Naive B cell (primary cell): Measurements from ENCODE around the gene STARD7. TPM values are rescaled to one million over a fixed set of nuclear protein-coding genes. Genes with fewer than 3 reads are reported as not detected.

Source experiments
- ATAC-seq, 2 donors: fragments of 150-1000 bp; cut with Tn5 transposase; 2 replicates each; pipeline ENCODE4 v1.10.0; 2021; ENCODE audit warnings: low read depth in 2 of 2, mild to moderate bottlenecking in 2 of 2, moderate library complexity in 2 of 2
- DNase-seq: peaks from one replicate; pipeline ENCODE4 v3.0.0; 2022
- H3K27ac Mint-ChIP-seq, 6 donors: one replicate each; pipeline ENCODE4 v1.8.0; 2020 to 2022; ENCODE audit warnings: mild to moderate bottlenecking in 6 of 6, mixed read lengths in 6 of 6, moderate library complexity in 5 of 6, inconsistent platforms in 2 of 6
- H3K27me3 Mint-ChIP-seq, 3 donors: one replicate each; pipeline ENCODE4 v1.8.0; 2021 to 2022; ENCODE audit warnings: mixed read lengths in 3 of 3, mild to moderate bottlenecking in 1 of 3
- H3K36me3 Mint-ChIP-seq, 2 donors: one replicate each; pipeline ENCODE4 v1.8.0; 2020 to 2022; ENCODE audit warnings: mixed read lengths in 2 of 2, inconsistent platforms in 1 of 2, mild to moderate bottlenecking in 1 of 2
- H3K4me1 Mint-ChIP-seq, 3 donors: one replicate each; pipeline ENCODE4 v1.8.0; 2020 to 2022; ENCODE audit warnings: mixed read lengths in 3 of 3, inconsistent platforms in 1 of 3, mild to moderate bottlenecking in 1 of 3, moderate library complexity in 1 of 3
- H3K4me3 Mint-ChIP-seq, 8 donors: one replicate each; pipeline ENCODE4 v1.8.0; 2020 to 2022; ENCODE audit warnings: mild to moderate bottlenecking in 8 of 8, mixed read lengths in 8 of 8, moderate library complexity in 8 of 8, inconsistent platforms in 2 of 8
- H3K9me3 Mint-ChIP-seq, 7 donors: one replicate each; pipeline ENCODE4 v1.8.0; 2020 to 2022; ENCODE audit warnings: mixed read lengths in 7 of 7, mild to moderate bottlenecking in 5 of 7, inconsistent platforms in 2 of 7, moderate library complexity in 1 of 7
- polyA plus RNA-seq, 6 donors: library from polyadenylated mRNA; unstranded; fragments of 300-500 nt; fragmentation: Illumina TruSeq; gene quantifications; one replicate each; pipeline ENCODE4 v1.2.3, GENCODE V29; 2021; ENCODE audit warnings: low read depth in 6 of 6

STARD7 gene
- polyA plus RNA-seq, 6 donors from 2014 or later = 219 to 401 (median 239) TPM

- H3K27me3 Mint-ChIP-seq = no peaks in the 10 kb centered on the region
- peaks cover 39 to 84% (median 52%) of the 10 kb centered on the region in 3 donors for H3K4me1 Mint-ChIP-seq
- ATAC-seq (no peak), DNase-seq (no peak)
- H3K4me3 Mint-ChIP-seq = peak overlapping the region in 7 of 8 donors; percentile 16 to 88 (median 60)
- H3K9me3 Mint-ChIP-seq = no peaks in the 10 kb centered on the region
- H3K36me3 Mint-ChIP-seq = peaks cover 0 to 5% of the 10 kb centered on the region in 2 donors
- peak overlapping the region; percentile 11 to 91 (median 79) for H3K27ac Mint-ChIP-seq
Observed at GRCh38 chr2:96204836-96205624, 3.6 kb downstream of the STARD7 start.

DNA sequence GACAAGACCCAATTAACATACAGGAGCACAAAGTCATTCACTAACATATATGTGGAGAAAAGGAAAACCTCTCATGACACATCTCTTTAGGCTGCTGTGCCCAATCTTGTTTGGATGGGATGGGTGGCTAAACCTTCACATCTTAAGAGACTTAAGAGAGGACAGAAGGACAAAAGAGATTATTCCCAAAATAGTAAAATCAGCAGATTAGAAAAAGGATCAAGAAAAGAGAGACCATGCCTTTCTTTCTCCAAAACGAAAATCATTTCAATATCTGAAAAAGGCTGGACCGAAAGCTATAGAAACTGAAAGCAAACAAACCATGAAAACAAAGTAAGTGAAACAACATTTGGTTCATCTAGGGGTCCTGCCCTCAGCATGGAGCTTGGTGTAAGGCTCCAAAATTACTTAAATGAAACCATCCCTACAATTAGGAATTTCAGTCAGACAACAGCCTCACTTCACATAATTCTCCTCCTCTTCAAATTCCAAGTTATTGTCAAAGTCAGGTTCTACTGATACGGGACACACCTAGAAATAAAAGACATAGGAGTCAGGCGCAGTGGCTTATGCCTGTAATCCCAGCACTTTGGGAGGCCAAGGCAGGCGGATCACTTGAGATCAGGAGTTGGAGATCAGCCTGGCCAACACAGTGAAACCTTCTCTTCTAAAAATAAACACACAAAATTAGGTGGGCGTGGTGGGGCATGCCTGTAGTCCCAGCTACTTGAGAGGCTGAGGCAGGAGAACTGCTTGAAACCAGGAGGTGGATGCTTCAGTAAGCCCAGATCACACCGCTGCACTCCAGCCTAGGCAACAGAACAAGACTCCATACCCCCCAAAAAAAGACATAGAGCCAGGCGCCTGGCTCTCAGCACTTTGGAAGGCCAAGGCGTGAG lies 5.2 kb downstream of the STARD7 start:
- Mint-ChIP-seq H3K36me3 (peaks cover 0 to 5% of the 10 kb centered on the region in 2 donors), H3K4me3 (peak overlapping the region; percentile 34 to 82 (median 63)), H3K27ac (peak overlapping the region in 5 of 6 donors; percentile 58 to 97 (median 85)), H3K9me3 (no peaks in the 10 kb centered on the region), H3K27me3 (no peaks in the 10 kb centered on the region), H3K4me1 (peaks cover 52 to 88% (median 60%) of the 10 kb centered on the region in 3 donors)
- no peak for DNase-seq
- ATAC-seq = no peak

GRCh38 chr2:96202152-96202854 lies 6.3 kb downstream of the STARD7 start:
- Mint-ChIP-seq H3K36me3 (no peaks in the 10 kb centered on the region), H3K27ac (peak overlapping the region in 3 of 6 donors; percentile 42 to 90 (median 78)), H3K9me3 (no peaks in the 10 kb centered on the region), H3K27me3 (no peaks in the 10 kb centered on the region), H3K4me1 (peaks cover 48 to 92% (median 64%) of the 10 kb centered on the region in 3 donors), H3K4me3 (peak overlapping the region in 6 of 8 donors; percentile 34 to 70 (median 58))
- DNase-seq (no peak), ATAC-seq (no peak)

DNA sequence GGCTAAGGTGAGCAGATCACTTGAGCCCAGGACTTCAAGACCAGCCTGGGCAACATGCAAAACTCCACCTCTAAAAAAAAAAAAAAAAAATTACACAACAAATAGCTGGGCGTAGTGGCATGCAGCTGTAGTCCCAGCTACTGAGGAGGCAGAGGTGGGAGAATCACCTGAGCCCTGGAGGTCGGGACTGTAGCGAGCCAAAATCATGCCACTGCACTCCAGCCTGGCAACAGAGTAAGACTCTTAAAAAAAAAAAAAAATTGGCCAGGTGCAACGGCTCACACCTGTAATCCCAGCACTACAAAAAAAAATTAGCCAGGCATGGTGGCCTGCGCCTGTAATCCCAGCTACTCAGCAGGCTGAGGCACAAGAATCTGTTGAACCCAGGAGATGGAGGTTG lies 7.3 kb downstream of the STARD7 start:
- H3K27me3 Mint-ChIP-seq = no peaks in the 10 kb centered on the region
- H3K4me3 Mint-ChIP-seq = peak overlapping the region in 1 of 8 donors; percentile 40
- no peaks in the 10 kb centered on the region for H3K9me3 Mint-ChIP-seq
- no peak for ATAC-seq
- no peak for DNase-seq
- H3K36me3 Mint-ChIP-seq = no peaks in the 10 kb centered on the region
- H3K27ac Mint-ChIP-seq = peak overlapping the region in 2 of 6 donors; percentile 53 to 65
- peaks cover 47 to 88% (median 65%) of the 10 kb centered on the region in 3 donors for H3K4me1 Mint-ChIP-seq

DNA sequence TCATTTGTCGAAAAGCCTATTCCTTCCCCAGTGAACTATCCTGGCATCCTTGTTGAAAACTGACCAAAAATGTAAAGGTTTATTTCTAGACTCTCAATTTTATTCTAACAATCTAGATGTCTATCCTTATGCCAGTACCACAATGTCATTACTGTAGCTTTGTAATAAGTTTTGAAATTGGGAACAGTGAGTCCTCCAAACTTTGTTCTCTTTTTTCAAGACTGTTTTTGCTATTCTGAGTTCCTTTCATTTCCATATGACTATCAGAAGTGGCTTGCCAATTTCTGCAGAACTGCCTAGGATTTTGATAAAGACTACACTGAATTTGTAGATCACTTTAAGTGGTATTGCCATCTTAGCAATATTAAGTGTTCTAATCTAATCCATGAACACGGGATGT lies 9.7 kb downstream of the STARD7 start:
- H3K4me3 Mint-ChIP-seq = peak overlapping the region in 3 of 8 donors; percentile 5 to 51 (median 14)
- H3K36me3 Mint-ChIP-seq = peaks cover 2 to 8% of the 10 kb centered on the region in 2 donors
- no peak for ATAC-seq
- H3K9me3 Mint-ChIP-seq = no peaks in the 10 kb centered on the region
- no peak for DNase-seq
- H3K27ac Mint-ChIP-seq = peak overlapping the region in 2 of 6 donors; percentile 43 to 49
- H3K4me1 Mint-ChIP-seq = peaks cover 45 to 76% (median 49%) of the 10 kb centered on the region in 3 donors
- no peaks in the 10 kb centered on the region for H3K27me3 Mint-ChIP-seq

DNA sequence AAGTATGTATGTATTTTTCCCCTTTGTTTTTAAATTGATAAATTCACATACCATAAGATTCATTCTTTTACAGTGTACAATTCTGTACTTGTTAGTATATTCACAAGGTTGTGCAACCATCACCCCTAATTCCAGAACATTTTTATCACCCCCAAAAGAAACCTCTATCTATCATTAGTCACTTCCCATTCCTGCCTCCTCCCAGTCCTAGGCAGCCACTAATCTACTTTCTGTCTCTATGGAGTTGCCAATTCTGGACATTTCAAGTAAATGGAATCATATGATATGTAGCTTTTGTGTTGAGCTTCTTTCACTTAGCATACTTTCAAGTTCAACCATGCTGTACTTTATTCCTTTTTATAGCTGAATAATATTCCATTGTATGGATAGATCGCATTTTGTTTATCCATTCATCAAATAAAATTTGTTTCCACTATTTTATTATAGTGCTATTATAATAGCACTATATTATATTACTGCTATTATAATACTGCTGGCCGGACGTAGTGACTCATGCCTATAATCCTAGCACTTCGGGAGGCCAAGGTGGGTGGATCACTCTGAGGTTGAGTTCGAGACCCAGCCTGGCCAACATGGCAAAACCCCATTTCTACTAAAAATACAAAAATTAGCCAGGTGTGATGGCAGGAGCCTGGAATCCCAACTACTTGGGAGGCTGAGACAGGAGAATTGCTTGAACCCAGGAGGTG lies 10.9 kb downstream of the STARD7 start:
- Mint-ChIP-seq H3K4me3 (peak overlapping the region in 1 of 8 donors; percentile 22), H3K27ac (peak overlapping the region in 1 of 6 donors; percentile 48), H3K4me1 (peaks cover 33 to 65% (median 37%) of the 10 kb centered on the region in 3 donors), H3K9me3 (no peaks in the 10 kb centered on the region), H3K27me3 (no peaks in the 10 kb centered on the region), H3K36me3 (peaks cover 14 to 20% of the 10 kb centered on the region in 2 donors)
- DNase-seq (no peak), ATAC-seq (no peak)

DNA sequence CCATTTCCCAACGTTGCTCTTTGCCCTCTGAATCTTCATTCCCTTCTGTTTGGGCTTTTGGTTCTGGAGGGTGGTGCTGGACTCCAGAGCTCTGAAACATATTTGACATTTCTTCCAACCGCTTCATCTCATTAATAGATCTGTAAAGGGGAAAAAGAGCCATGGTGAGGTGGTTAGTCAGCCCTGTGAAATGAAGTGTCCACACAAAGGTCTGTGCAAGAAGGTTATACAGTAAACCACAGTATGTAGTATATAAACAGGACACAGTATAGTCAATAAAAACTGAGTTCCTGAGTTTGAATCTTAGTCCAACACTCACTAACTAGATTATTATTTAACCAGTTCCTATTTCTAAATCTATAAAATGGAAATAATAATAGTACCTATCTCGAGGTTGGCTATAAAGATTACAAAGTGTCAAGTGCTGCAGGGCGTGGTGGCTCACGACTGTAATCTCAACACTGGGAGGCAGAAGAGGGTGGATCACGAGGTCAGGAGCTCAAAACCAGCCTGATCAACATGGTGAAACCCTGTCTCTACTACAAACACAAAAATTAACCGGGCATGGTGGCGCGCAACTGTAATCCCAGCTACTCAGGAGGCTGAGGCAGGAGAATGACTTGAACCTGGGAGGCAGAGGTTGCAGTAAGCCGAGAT lies 13.1 kb downstream of the STARD7 start:
- Mint-ChIP-seq H3K27ac (peak overlapping the region in 3 of 6 donors; percentile 11 to 66 (median 66)), H3K36me3 (peaks cover 21 to 29% of the 10 kb centered on the region in 2 donors), H3K4me1 (peaks cover 31 to 43% (median 34%) of the 10 kb centered on the region in 3 donors), H3K4me3 (no peak overlapping the region), H3K9me3 (no peaks in the 10 kb centered on the region), H3K27me3 (no peaks in the 10 kb centered on the region)
- DNase-seq = no peak
- no peak for ATAC-seq

- Mint-ChIP-seq H3K4me3 (peak overlapping the region in 1 of 8 donors; percentile 10), H3K36me3 (peaks cover 21 to 29% of the 10 kb centered on the region in 2 donors), H3K27ac (peak overlapping the region in 5 of 6 donors; percentile 18 to 76 (median 41)), H3K4me1 (peaks cover 7 to 14% (median 13%) of the 10 kb centered on the region in 3 donors), H3K27me3 (no peaks in the 10 kb centered on the region), H3K9me3 (no peaks in the 10 kb centered on the region)
- ATAC-seq = no peak
- no peak for DNase-seq
Observed at GRCh38 chr2:96191937-96192670, 16.5 kb downstream of the STARD7 start.

DNA sequence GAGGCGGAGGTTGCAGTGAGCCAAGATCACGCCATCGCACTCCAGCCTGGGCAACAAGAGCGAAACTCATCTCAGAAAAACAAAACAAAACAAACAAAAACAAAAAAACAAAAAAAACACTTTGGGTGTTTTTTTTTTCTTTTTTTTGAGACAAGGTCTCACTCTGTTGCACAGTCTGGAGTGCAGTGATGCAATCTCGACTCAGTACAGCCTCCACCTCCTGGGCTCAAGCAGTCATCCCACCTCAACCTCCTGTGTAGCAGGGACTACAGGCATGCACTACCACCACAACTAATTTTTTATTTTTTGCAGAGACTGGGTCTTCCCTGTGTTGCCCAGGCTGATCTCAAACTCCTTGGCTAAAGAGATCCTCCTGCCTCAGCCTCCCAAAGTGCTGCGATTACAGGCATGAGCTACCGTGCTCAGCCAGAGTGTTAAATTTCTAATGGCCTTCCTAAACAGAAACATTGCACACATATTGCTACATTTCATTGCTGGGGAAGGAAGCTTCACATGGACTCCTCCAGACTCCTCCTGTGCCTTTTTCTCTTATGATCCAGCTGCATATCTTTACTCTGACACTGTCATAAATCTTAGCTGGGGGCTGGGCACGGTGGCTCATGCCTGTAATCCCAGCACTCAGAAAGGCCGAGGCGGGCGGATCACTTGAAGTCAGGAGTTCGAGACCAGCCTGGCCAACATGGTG lies 19.7 kb downstream of the STARD7 start:
- Mint-ChIP-seq H3K4me3 (no peak overlapping the region), H3K4me1 (peaks cover 0 to 4% (median 2%) of the 10 kb centered on the region in 3 donors), H3K27me3 (no peaks in the 10 kb centered on the region), H3K9me3 (no peaks in the 10 kb centered on the region), H3K27ac (peak overlapping the region in 3 of 6 donors; percentile 37 to 56 (median 47)), H3K36me3 (peaks cover 20 to 33% of the 10 kb centered on the region in 2 donors)
- no peak for DNase-seq
- ATAC-seq = no peak

DNA sequence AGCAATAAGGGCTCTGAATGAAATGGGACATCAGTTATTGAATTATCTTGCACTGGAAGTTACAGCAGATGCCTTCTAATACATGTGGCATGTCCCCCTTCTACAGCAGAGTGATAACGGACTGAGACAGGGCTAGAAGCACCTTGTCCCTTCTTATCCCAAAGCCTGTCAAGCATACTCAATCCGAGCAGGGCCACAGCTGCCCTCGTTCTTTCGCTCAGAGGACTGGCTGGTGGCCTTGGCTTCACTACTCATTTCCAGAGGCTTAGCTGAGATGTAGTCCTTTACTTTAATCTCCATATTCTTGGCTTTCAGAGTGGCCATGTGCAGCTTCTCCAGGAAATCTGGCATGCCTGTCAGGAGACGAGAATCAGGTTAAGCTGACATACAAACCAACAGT lies 22.1 kb downstream of the STARD7 start:
- ATAC-seq (no peak), DNase-seq (no peak)
- H3K27ac Mint-ChIP-seq = no peak overlapping the region
- no peaks in the 10 kb centered on the region for H3K27me3 Mint-ChIP-seq
- no peak overlapping the region for H3K4me3 Mint-ChIP-seq
- H3K9me3 Mint-ChIP-seq = peaks cover 0 to 4% (median 0%) of the 10 kb centered on the region in 7 donors
- H3K4me1 Mint-ChIP-seq = peaks cover 0 to 6% (median 6%) of the 10 kb centered on the region in 3 donors
- peaks cover 0 to 12% of the 10 kb centered on the region in 2 donors for H3K36me3 Mint-ChIP-seq

GRCh38 chr2:96185516-96185915 lies 23.1 kb downstream of the STARD7 start:
- peaks cover 0 to 12% of the 10 kb centered on the region in 2 donors for H3K36me3 Mint-ChIP-seq
- DNase-seq (no peak), ATAC-seq (no peak)
- H3K4me3 Mint-ChIP-seq = no peak overlapping the region
- H3K27me3 Mint-ChIP-seq = no peaks in the 10 kb centered on the region
- peaks cover 0 to 8% (median 6%) of the 10 kb centered on the region in 3 donors for H3K4me1 Mint-ChIP-seq
- peaks cover 0 to 4% (median 0%) of the 10 kb centered on the region in 7 donors for H3K9me3 Mint-ChIP-seq
- H3K27ac Mint-ChIP-seq = peak overlapping the region in 1 of 6 donors; percentile 26
